ENCODE data around the gene HOXB13.

The HOXB13 gene

DNA sequence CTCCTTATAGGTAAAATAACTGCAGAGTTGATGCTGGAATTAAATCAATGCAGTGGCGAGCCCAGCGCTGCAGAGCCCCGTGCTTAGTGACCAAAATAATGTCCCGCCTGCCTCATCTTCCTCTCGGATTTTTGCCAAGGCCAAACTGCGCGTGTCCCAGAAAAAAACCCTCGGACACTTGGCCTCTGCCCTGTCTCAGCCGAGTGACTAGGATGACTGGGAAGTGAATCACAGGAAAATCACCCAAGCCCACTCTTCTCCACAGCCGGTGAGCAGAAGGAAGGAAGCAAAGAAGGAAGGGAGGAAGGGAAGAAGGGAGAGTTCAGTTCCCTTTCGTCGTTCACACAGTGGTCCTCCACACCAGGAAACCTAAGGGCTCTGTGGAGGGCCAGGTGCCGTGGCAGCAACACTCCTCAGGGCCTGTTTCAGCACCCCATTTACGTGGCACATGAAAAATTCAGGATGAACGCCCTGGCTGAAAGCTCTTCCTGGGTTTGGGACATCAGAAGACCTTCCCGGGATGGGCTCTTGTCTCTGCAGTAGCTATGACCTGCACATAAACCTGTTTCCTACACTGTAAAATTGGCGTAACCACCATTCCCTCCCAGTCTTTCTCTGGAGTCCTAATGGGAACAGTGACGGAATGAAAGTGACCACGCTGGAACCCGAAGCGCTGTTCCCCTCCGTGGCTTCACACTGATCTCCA is 25.4 kb upstream of the HOXB13 start:
- Mint-ChIP-seq H3K36me3 (ENCODE audit: low read depth) (no peaks in the 10 kb centered on the region), H3K27me3 (ENCODE audit: low read depth) (peaks cover 87% of the 10 kb centered on the region), H3K4me3 (no peak overlapping the region), H3K9me3 (no peaks in the 10 kb centered on the region), H3K27ac (peak overlapping the region; percentile 7), H3K4me1 (ENCODE audit: low read depth) (no peaks in the 10 kb centered on the region)
- no peak for DNase-seq (ENCODE audit: low spot score)

DNA sequence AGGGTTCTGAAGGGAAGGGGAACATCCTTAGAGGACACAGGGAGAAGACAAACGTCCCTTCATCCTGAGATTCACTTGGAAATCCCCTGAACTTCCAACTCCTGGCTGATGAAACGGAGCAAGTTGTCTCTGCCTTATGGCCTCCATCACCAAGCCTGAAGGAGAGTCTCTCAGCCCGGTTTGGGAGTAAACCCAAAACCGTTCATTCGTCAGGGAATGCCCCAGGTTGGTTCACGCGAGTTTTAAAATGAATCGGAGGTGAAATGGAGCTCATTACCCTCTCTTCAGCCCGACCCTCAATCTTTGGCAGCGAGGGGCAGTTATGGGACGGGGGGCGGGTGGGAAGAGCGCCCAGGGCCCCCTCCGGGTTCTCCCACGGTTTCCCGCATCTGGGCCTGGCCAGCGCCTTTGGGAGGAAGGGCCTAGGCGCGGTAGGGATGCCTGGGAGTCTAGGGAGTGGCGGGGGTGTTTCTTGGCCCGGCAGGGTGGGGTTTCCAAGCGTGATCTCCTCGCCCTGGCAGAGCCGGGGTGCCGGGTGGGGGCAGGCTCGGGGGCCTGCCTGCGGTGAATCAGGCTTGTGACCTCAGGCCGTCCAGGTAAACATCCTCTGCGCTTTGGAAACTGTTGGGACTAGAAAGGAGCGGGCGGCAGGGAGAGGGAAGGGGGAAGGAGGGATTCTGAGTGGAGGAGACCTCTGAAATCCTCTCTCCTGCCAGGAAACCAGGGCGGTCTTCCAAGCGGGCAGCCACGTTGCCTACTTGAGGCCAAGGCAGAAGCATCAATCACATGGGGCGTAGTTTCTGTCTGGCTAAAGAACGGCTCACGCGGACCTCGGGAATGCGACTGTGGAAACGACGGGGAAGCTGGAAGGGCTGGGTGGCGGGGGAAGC is 24.1 kb upstream of the HOXB13 start:
- no peak overlapping the region for H3K27ac Mint-ChIP-seq

GRCh38 chr17:48751733-48752398 is 23.3 kb upstream of the HOXB13 start:
- no peak overlapping the region for H3K27ac Mint-ChIP-seq
- no peak overlapping the region for H3K4me3 Mint-ChIP-seq

More for the DNA sequence above, 24.1 kb upstream of the HOXB13 start:
- DNase-seq (ENCODE audit: low spot score): no peak
- no peaks in the 10 kb centered on the region for H3K36me3 Mint-ChIP-seq (ENCODE audit: low read depth)
- no peaks in the 10 kb centered on the region for H3K9me3 Mint-ChIP-seq
- H3K4me1 Mint-ChIP-seq (ENCODE audit: low read depth): no peaks in the 10 kb centered on the region
- H3K27me3 Mint-ChIP-seq (ENCODE audit: low read depth): peaks cover 89% of the 10 kb centered on the region
- H3K4me3 Mint-ChIP-seq: no peak overlapping the region

GRCh38 chr17:48751172-48751571 is 22.6 kb upstream of the HOXB13 start:
- no peaks in the 10 kb centered on the region for H3K4me1 Mint-ChIP-seq (ENCODE audit: low read depth)
- H3K9me3 Mint-ChIP-seq: no peaks in the 10 kb centered on the region
- DNase-seq (ENCODE audit: low spot score): no peak
- peaks cover 90% of the 10 kb centered on the region for H3K27me3 Mint-ChIP-seq (ENCODE audit: low read depth)
- H3K36me3 Mint-ChIP-seq (ENCODE audit: low read depth): no peaks in the 10 kb centered on the region
- H3K27ac Mint-ChIP-seq: no peak overlapping the region
- no peak overlapping the region for H3K4me3 Mint-ChIP-seq

More at GRCh38 chr17:48751733-48752398, 23.3 kb upstream of the HOXB13 start:
- Mint-ChIP-seq H3K27me3 (ENCODE audit: low read depth) (peaks cover 89% of the 10 kb centered on the region), H3K36me3 (ENCODE audit: low read depth) (no peaks in the 10 kb centered on the region), H3K9me3 (no peaks in the 10 kb centered on the region), H3K4me1 (ENCODE audit: low read depth) (no peaks in the 10 kb centered on the region)
- no peak for DNase-seq (ENCODE audit: low spot score)

DNA sequence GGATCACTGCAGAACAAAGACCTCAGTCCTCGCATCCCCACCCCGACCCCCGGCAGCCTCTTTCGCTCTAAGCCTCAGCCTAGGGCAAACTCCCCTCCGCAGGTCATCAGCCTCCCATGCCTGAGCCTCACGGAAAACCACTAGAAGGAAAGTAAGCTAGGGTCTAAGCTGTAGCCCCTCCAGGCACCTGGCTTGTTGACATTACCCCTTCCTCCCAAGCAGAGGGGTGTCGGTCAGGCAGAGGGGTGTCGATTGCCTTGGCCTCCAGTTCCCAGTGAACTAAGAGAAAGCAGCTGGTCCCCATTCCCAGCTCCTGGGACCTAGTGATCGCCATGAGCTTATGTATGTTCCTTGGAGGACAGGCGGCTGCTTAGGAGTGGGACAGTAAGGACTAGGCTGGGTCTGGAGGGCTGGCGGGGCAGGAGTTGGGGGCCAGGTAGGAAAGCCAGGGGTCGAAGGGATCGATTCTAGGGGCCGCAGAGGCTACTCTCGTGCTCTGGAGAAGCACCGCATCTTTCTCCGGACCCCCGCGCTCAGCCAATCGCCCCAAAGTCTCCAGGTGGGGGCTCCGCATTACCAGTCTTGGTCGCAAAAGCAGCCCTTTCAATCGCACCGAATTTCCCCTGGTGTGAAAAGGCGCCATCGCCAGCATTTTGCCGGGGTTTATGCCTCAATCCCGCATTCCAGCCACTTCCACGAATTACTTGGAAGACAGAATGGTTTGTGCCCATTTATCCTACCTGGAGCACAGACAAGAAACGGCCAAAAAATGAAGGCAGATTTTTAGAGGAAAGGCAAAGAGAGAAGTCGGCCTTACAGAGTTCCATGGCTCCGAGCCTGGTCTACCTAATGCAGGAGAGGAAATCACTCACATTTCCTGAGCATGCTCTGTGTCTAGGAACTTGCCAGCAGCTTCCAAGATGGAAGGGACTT is 21.3 kb upstream of the HOXB13 start:
- Mint-ChIP-seq H3K9me3 (no peaks in the 10 kb centered on the region), H3K27ac (no peak overlapping the region), H3K4me3 (no peak overlapping the region), H3K36me3 (ENCODE audit: low read depth) (no peaks in the 10 kb centered on the region), H3K4me1 (ENCODE audit: low read depth) (no peaks in the 10 kb centered on the region), H3K27me3 (ENCODE audit: low read depth) (peaks cover 89% of the 10 kb centered on the region)
- no peak for DNase-seq (ENCODE audit: low spot score)

DNA sequence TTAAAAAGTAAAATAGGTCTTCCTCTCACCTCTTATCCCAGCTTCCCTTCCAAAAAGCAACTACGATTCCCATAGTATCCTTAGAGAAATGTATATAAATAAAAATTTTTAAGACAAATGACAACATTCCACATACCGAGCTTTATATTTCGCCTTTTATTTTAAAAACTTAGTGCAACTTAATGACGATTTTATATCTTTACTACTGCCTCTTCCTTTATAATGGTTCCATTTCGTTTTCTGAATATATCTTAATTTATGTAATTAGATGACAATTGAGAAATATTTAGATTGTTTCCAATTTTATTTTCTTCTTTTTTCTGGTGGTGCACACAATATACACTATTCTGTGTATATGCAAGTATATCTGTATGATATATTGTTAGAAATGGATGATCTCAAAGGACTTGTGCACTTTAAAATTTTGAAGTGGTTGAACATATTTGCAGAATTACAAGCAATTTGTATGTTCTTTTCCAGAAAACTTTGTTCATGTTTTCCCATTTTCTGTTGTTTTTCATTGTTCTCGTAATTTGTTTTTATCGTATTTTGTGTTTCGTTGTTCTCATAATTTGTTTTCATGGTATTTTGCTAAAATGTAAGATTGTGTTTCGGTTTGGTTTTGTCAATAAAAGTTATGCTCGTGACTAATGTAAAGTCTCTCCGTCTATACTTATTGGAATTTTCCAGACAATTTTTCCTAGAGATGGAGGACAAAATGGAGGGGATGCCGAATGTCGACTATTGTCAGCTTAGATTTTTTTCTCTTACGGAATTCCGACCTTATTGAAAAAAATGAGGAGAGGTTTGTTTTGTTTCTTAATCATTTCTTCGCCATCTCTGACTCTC is 20.4 kb upstream of the HOXB13 start:
- no peaks in the 10 kb centered on the region for H3K9me3 Mint-ChIP-seq
- no peak overlapping the region for H3K27ac Mint-ChIP-seq
- peaks cover 90% of the 10 kb centered on the region for H3K27me3 Mint-ChIP-seq (ENCODE audit: low read depth)
- no peaks in the 10 kb centered on the region for H3K4me1 Mint-ChIP-seq (ENCODE audit: low read depth)
- no peak overlapping the region for H3K4me3 Mint-ChIP-seq
- H3K36me3 Mint-ChIP-seq (ENCODE audit: low read depth): no peaks in the 10 kb centered on the region
- DNase-seq (ENCODE audit: low spot score): no peak

- no peak overlapping the region for H3K4me3 Mint-ChIP-seq
- H3K9me3 Mint-ChIP-seq: no peaks in the 10 kb centered on the region
- H3K27me3 Mint-ChIP-seq (ENCODE audit: low read depth): peaks cover 90% of the 10 kb centered on the region
- DNase-seq (ENCODE audit: low spot score): no peak
- no peaks in the 10 kb centered on the region for H3K36me3 Mint-ChIP-seq (ENCODE audit: low read depth)
- H3K4me1 Mint-ChIP-seq (ENCODE audit: low read depth): no peaks in the 10 kb centered on the region
- no peak overlapping the region for H3K27ac Mint-ChIP-seq
These were observed 19.2 kb upstream of the HOXB13 start for GRCh38 chr17:48747445-48748363.

- Mint-ChIP-seq H3K27ac (no peak overlapping the region), H3K4me3 (no peak overlapping the region), H3K36me3 (ENCODE audit: low read depth) (no peaks in the 10 kb centered on the region)
These were observed 18.4 kb upstream of the HOXB13 start for GRCh38 chr17:48746916-48747444.

DNA sequence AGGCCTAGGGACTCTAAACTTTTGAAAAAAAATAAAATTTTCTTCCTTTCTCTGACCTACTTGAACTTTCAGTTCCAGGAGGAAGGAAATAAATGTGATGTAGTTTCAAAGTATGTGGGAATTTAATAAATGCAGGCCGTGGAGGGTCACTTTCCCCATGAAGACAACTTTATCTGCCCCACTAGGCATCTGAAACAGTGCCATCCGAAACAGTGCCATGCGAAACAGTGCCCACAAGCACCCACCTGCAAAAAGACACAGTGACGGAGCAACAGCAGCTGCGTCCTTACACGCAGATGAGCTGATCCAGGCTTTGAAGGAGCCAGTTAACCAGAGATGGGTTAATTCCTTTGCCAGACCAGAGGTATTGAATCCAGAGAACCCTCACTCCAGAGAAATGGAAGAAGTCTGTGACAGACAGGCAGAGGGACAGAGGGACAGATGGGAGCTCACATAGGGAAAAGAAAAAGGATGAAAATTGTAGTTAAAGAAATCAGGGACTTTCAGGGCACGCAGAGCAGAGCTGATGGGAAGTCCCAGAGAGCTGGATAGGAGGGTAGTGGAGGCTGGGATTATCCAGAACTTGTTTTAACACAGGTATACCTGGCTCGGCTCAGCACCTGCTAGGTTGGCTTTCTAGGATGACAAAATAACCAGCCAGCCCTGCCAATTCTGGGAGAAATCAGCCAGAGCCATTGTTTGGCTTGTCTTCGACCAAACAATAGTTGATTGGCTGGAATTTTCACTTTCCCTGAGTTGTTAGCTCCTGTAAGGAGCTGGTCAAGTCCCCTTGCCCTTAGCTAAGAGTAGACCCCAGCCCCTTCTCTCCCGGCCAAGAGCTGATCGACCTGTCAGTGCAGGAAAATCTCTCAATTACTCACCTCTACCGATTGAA is 17.1 kb upstream of the HOXB13 start:
- Mint-ChIP-seq H3K36me3 (ENCODE audit: low read depth) (no peaks in the 10 kb centered on the region), H3K27me3 (ENCODE audit: low read depth) (peaks cover 92% of the 10 kb centered on the region), H3K4me1 (ENCODE audit: low read depth) (no peaks in the 10 kb centered on the region), H3K9me3 (no peaks in the 10 kb centered on the region), H3K27ac (no peak overlapping the region), H3K4me3 (no peak overlapping the region)
- no peak for DNase-seq (ENCODE audit: low spot score)

More at GRCh38 chr17:48746916-48747444, 18.4 kb upstream of the HOXB13 start:
- peaks cover 90% of the 10 kb centered on the region for H3K27me3 Mint-ChIP-seq (ENCODE audit: low read depth)
- no peak for DNase-seq (ENCODE audit: low spot score)
- H3K9me3 Mint-ChIP-seq: no peaks in the 10 kb centered on the region
- no peaks in the 10 kb centered on the region for H3K4me1 Mint-ChIP-seq (ENCODE audit: low read depth)

DNA sequence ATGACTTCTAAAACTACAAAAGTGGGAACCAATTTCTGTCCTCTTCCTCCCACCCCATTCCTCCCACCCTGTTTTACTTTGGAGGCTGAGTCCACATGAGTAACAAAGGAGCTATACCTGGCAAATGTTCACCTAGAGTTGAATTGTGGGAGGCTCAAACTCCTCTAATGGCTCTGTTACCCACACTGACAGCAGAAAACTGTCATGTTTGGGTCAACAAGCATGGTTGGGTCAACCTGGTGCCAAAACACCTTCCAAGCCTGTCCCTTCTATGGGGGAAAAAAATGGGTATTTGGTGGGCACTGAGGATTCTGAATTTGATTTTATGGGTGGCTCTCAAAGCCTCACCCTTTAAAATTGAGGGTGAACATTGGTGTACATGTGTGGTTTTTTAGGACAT is 12.0 kb upstream of the HOXB13 start:
- Mint-ChIP-seq H3K9me3 (no peaks in the 10 kb centered on the region), H3K27ac (no peak overlapping the region), H3K36me3 (ENCODE audit: low read depth) (no peaks in the 10 kb centered on the region), H3K27me3 (ENCODE audit: low read depth) (peaks cover 97% of the 10 kb centered on the region), H3K4me3 (no peak overlapping the region), H3K4me1 (ENCODE audit: low read depth) (peaks cover 4% of the 10 kb centered on the region)
- no peak for DNase-seq (ENCODE audit: low spot score)
